ENCODE results near the gene S100A16.
"Not testable (repeated sequence)": the region's sequence is repeated elsewhere in the genome, so short reads cannot be mapped to it uniquely, and the experiment has no call there.

S100A16 gene

DNA sequence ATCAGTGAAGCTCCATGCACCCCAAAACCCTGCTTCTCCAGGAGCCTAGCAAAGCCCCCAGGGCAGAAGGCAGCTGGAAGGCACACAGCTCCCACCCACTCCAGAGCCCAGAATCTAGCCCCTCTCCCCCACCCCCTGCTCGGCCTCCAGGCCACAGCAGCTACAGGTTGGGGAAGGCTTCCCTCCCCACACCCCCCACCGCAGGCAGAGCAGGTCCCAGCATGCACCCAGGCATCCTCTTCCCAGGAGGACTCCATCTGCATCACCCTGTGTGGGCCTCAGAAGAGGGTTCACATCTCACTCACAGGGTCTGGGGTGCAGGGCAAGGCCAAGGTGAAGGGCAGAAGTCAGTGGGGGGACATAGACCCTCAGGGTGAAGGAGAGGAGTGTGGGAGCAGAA is 2.5 kb upstream of the S100A16 start:
- no peak for DNase-seq (ENCODE audit: low read depth)

DNA sequence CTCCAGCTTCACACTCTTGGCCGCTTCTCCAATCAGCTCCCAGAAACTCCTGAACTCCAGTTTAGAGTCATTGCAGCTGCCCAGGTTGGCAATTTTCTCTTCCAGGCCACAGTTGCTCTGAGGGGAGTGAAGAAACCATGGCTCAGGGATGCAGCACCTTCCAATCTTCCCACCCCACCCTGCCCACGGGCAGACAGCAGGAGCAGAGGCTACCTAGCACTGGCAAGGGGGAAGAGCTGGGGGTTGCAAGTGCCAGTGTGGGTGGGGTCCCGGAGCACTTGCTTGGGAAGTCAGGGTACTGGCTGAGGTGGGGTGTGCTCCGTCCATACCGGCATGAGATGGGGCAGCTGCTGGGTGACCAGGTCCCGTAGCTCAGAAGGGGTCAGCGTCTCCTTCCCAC is 2.0 kb upstream of the S100A16 start:
- DNase-seq (ENCODE audit: low read depth) = no peak

- no peak for DNase-seq (ENCODE audit: low read depth)
Observed at GRCh38 chr1:153614189-153614900, 1.4 kb upstream of the S100A16 start.

DNA sequence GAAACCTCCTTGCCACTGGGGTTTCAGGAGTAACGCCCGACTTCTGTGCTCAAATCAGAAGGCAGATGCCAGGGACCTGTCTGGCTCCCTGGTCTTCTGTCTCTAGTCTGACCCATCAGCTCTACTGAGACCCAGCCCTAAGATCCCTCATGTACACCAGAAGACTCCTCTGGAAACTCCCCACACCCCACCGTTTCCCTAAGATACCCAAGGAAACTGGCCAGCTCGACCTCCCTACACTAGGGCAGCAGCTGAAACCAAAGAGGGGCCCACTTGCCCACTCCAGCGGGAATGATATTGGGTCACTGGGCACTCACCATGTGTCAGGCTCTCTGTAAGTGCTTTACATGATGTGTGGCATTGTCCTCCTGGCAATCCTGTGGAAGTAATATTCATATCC is 469 bp upstream of the S100A16 start:
- no peak for DNase-seq (ENCODE audit: low read depth)

- no peak for DNase-seq (ENCODE audit: low read depth)
Observed at GRCh38 chr1:153612111-153612754, 704 bp downstream of the S100A16 start.

DNA sequence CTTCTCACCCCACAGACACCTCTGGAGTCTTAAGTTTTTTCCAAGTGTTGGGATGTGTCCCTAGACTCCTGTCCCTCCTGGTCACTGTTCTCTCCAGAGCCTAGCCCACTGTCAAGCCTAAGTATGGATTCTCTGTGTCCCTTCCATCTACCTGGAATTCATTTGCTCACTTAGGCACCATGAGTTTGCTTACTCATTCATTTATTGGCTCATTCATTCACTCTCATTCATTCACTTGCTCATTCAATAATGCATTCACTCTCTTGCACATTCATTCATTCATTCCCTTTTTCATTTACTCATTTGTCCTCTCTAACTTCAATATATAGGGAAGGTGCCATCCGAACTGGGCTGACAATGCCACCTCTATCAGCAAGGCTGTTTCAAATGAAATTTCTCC is 1.6 kb downstream of the S100A16 start:
- DNase-seq (ENCODE audit: low read depth) = no peak

- DNase-seq (ENCODE audit: low read depth) = no peak
Observed at GRCh38 chr1:153610811-153611301, 2.1 kb downstream of the S100A16 start.

DNA sequence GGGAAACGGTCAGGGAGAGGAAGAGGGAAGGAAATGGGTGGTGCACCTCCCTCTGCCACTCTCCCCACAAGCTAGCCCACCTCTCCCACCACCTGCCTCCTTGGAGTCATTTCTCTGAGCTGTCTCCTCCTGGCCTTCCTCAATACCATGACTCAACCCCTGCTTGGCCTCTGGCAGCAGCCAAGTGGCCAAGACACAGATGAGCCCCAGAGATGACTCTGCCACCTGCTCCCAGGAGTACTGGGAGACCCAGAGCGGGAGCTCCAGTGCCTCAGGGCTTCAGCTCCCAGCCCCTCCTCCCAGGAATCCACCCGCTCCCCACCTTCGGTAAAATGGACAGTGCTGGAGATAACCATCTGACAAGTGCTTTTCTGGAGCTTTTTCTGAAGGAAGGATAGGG is 2.6 kb downstream of the S100A16 start:
- DNase-seq (ENCODE audit: low read depth) = no peak

- DNase-seq (ENCODE audit: low read depth) = no peak
Observed at GRCh38 chr1:153609585-153609907, 3.4 kb downstream of the S100A16 start.

GRCh38 chr1:153608742-153609584 is 4.0 kb downstream of the S100A16 start:
- peak; percentile 86 for DNase-seq (ENCODE audit: low read depth)

DNA sequence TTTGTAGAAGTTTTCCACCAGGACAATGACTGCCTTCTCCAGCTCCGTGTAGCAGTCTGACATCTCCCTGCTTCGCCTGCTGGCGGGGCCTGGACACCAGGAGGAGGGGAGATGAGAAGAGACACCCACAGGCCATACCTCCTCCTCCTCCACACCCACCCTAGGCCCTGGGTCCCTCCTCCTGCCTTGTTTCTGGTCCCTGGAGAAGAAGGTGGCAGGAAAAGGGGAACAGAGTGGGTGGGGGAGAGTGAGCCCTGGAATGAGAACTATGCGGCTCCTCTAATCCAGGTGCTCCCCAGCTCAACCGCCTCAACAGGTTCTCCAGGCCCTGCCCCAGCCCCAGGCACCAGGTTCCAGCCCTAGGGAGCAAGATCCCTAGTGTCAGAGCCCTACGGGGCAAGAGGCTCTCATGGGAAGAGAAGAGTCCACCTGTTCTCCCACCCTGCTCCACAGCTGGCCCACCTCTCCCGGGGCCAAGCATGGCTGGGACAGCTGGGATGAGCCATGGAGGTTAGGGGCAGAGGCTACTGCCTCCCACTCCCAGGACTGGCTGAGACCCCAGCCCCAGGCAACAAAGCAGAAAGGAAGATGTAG is 4.8 kb downstream of the S100A16 start:
- no peak for DNase-seq (ENCODE audit: low read depth)

GRCh38 chr1:153607381-153607780 is 5.6 kb downstream of the S100A16 start:
- no peak for DNase-seq (ENCODE audit: low read depth)

DNA sequence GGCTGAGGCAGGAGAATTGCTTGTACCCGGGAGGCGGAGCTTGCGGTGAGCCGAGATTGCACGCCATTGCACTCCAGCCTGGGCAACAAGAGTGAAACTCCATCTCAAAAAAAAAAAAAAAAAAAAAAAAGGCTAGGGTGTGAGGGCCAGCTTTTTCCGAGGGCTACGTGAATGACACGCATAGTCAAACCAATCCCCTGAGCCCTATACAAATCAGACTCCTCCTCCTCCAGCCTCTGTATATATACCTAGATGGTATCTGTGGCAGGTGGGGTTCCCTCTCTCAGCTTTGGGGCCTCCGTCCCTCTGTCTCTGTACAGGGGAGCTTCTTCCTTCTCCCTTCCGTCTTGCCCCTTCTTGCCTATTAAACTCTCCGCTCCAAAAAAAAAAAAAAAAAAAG is 6.7 kb downstream of the S100A16 start:
- DNase-seq (ENCODE audit: low read depth) = no peak

DNA sequence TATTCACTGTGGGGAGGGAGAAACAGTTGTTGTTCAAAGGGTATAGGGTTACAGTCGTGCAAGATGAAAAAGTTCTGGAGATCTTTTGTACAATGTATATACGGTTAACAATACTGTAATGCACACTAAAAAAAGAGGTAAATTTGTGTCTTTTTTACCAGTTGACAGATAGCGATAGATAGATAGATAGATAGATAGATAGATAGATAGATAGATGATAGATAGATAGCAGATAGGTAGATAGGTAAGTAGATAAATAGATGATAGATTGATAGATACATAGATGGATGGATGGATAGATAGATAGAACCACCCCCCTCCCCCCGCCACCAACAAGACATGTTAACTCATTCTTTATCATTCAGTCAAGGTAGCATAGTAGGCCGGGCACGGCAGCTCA is 10.2 kb downstream of the S100A16 start:
- no peak for DNase-seq (ENCODE audit: low read depth)

DNA sequence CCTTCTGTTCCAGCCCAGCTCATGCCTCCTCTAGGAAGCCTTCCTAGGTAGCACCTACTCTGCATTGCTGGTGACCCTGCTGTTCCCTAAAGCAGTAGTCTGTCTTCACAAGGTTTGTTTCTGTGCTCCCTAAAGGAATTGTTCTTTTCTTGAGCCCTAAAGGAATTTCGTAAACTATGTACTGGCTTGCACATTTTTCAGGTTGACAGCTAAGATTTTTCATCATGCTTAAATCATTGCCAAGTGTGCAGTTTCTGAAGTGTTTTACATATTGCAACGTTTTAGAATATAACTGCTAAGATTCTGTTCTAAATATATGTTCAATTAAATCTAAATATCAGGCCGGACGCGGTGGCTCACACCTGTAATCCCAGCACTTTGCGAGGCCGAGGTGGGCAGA is 13.1 kb downstream of the S100A16 start:
- DNase-seq (ENCODE audit: low read depth) = no peak

DNA sequence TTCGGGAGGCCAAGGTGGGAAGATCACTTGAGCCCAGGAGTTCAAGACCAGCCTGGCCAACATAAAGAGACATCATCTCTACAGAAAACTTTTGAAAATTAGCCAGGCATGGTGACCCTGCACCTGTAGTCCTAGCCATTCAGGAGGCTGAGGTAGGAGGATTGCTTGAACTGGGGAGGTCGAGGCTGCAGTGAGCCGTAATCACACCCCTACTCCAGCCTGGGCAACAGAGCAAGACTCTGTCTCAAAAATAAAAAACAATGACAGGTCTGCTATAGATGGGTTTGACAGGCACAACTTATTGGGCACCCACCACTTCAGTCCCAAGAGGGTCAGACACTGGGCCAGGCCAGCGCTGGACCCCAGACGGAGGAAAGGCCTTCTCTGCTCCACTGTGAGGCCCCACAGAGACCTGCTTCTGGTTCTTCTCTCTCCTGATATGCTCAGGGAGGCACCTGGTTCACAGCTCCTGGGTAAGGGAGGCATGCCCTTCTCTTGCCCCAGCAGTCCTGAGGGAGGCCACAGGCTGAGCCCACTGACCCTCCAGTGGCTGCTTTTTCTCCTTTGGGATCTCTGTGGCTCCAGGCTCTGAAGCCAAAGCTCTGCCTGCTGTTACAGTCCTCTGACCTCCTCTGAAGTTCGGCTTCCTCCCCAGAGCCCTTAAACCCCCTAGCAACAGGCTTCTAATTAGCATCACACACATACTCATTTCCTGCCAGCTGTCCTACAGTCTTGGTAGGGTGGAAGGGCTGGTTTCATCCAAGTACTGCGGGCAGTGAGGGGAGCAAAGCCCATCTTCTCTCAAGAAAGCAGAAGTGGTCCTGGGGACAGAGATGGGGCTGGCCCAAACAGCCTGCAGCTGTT is 14.4 kb downstream of the S100A16 start:
- peak; percentile 49 for DNase-seq (ENCODE audit: low read depth)

DNA sequence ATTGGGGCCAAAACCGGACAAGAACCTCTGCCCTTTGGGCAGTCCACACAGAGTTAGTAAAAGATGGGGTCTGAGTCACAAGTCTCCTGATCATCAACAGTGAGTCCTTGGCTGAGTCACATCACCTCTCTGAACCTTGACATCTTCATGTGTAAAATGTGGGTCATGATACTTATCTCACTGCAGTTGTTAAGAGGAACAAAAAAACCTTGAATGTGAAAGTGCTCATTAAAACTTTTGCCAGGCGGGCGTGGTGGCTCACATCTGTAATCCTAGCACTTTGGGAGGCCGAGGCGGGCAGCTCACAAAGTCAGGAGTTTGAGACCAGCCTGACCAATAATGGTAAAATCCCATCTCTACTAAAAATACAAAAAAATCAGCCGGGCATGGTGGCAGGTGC is 15.7 kb downstream of the S100A16 start:
- DNase-seq (ENCODE audit: low read depth) = no peak

DNA sequence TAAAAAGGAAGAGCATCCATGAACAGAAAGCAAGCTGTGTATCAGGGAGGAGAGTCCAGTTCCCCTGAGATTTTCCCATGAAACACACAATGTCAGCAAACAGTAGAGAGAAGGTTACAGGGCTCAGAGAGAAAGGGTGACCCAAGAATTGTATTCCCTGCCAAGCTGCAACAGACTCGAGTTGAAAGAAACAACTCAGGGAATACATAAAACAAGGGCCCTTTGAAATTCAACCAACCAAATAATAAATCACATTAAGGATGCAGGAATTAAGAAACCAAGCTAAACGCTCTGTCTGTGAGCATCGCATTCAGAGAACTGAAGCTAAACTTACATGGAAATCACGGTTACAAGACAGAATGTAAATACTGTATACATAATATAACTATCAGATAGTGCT is 20.2 kb downstream of the S100A16 start:
- DNase-seq (ENCODE audit: low read depth) = no peak

- DNase-seq (ENCODE audit: low read depth) = no peak
Observed at GRCh38 chr1:153588482-153588881, 24.5 kb downstream of the S100A16 start.

- not testable (repeated sequence) for DNase-seq (ENCODE audit: low read depth)
Observed at GRCh38 chr1:153588033-153588432, 24.9 kb downstream of the S100A16 start.

DNA sequence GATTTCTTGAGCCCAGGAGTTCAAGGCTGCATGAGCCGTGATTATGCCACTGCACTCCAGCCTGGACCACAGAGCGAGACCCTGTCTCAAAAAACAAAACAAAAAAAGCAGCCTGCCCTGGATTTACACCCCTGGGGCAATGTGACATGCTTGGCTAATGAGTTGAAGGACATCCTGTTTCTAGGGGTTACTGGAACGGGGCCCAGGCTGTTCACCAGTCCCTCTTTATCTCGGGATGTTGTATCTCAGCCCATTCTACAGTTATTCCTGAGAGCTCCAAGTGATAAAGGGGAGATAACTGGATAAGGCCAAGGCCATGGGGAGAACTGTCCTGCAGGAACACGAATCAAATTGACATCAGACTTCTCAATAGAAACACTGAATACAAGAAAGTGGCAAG is 25.6 kb downstream of the S100A16 start:
- no peak for DNase-seq (ENCODE audit: low read depth)

DNA sequence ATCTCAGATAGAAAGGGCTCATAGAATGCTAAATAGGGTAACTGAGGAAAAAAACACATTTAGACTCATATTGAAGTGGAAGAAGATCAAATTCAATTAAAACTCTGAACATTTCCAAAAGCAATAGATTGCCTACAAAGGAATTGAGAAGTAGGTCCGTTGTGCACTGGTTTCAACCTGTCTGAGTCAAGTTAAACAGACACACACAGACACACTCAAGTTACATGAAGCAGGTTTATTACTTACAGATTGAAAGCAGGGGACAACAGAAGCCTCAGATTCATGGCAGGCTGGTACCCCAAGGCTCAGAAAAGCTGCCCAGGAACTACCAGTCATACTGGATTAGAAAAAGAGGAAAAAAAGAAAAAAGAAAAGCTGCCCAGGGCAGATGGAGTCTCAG is 26.6 kb downstream of the S100A16 start:
- no peak for DNase-seq (ENCODE audit: low read depth)

Measured in GM04504 (cell line).